ENCODE data around the gene PDE9A.
A peak's percentile ranks its signal among the peaks of the same experiment; 100 is the strongest.
"Not testable (repeated sequence)": the region's sequence is repeated elsewhere in the genome, so short reads cannot be mapped to it uniquely, and the experiment has no call there.

The PDE9A gene

GRCh38 chr21:42653231-42654061, at the start of gene PDE9A:
TSS of gene PDE9A (plus strand) at chr21:42653621. CDS start at chr21:42653815, 194 bp downstream.
- peak; percentile 56 for DNase-seq (ENCODE audit: low spot score)

- no peak for DNase-seq (ENCODE audit: low spot score)
These were observed 46.3 kb upstream of the PDE9A start for GRCh38 chr21:42607102-42607501.

- DNase-seq (ENCODE audit: low spot score), result no peak
These were observed 45.8 kb upstream of the PDE9A start for GRCh38 chr21:42607525-42608102.

GRCh38 chr21:42608446-42608845, 45.0 kb upstream of the PDE9A start:
- DNase-seq (ENCODE audit: low spot score), result no peak

- no peak for DNase-seq (ENCODE audit: low spot score)
These were observed 43.6 kb upstream of the PDE9A start for GRCh38 chr21:42609811-42610210.

GRCh38 chr21:42611852-42612251, 41.6 kb upstream of the PDE9A start:
- DNase-seq (ENCODE audit: low spot score), result no peak

- no peak for DNase-seq (ENCODE audit: low spot score)
These were observed 41.0 kb upstream of the PDE9A start for GRCh38 chr21:42612390-42612789.

- no peak for DNase-seq (ENCODE audit: low spot score)
These were observed 39.7 kb upstream of the PDE9A start for GRCh38 chr21:42613756-42614155.

GRCh38 chr21:42614396-42614795, 39.0 kb upstream of the PDE9A start:
- DNase-seq (ENCODE audit: low spot score), result no peak

GRCh38 chr21:42614811-42615351, 38.5 kb upstream of the PDE9A start:
- DNase-seq (ENCODE audit: low spot score), result no peak

- not testable (repeated sequence) for DNase-seq (ENCODE audit: low spot score)
These were observed 38.0 kb upstream of the PDE9A start for GRCh38 chr21:42615377-42615776.

GRCh38 chr21:42615924-42616323, 37.5 kb upstream of the PDE9A start:
- no peak for DNase-seq (ENCODE audit: low spot score)

- no peak for DNase-seq (ENCODE audit: low spot score)
These were observed 37.0 kb upstream of the PDE9A start for GRCh38 chr21:42616446-42616845.

GRCh38 chr21:42616941-42617340, 36.5 kb upstream of the PDE9A start:
- no peak for DNase-seq (ENCODE audit: low spot score)

GRCh38 chr21:42617486-42617885, 35.9 kb upstream of the PDE9A start:
- DNase-seq (ENCODE audit: low spot score), result no peak

GRCh38 chr21:42618707-42619102, 34.7 kb upstream of the PDE9A start:
- DNase-seq (ENCODE audit: low spot score), result no peak

GRCh38 chr21:42619166-42619565, 34.3 kb upstream of the PDE9A start:
- no peak for DNase-seq (ENCODE audit: low spot score)

GRCh38 chr21:42619841-42620240, 33.6 kb upstream of the PDE9A start:
- no peak for DNase-seq (ENCODE audit: low spot score)

- no peak for DNase-seq (ENCODE audit: low spot score)
These were observed 32.1 kb upstream of the PDE9A start for GRCh38 chr21:42621166-42621818.

GRCh38 chr21:42621819-42622177, 31.6 kb upstream of the PDE9A start:
- no peak for DNase-seq (ENCODE audit: low spot score)

GRCh38 chr21:42622284-42622683, 31.1 kb upstream of the PDE9A start:
- no peak for DNase-seq (ENCODE audit: low spot score)

GRCh38 chr21:42623694-42624093, 29.7 kb upstream of the PDE9A start:
- no peak for DNase-seq (ENCODE audit: low spot score)

Measured in AG08396 (cell line).